GM12878 (cell line): ENCODE measurements around the gene EIF1AX. TPM values are rescaled to one million over a fixed set of nuclear protein-coding genes. Genes with fewer than 3 reads are reported as not detected.

Experiments
- CBFB ChIP-seq: IDR thresholded peaks from 2 replicates; pipeline ENCODE4 v1.6.1; 2016; ENCODE audit warnings: antibody characterized with exemption, low read depth
- CREB1 ChIP-seq: IDR thresholded peaks from 2 replicates; pipeline ENCODE4 v1.6.1; 2012; ENCODE audit warnings: low read depth, mild to moderate bottlenecking, inconsistent platforms
- ESRRA ChIP-seq: IDR thresholded peaks from 2 replicates; pipeline ENCODE4 v1.6.1; 2012; ENCODE audit warnings: mild to moderate bottlenecking, low read length, improper control_type of control experiment
- FOS ChIP-seq: IDR thresholded peaks from 3 replicates; pipeline ENCODE4 v1.6.1; 2011; ENCODE audit warnings: borderline replicate concordance; ENCODE audit not compliant: insufficient read length; ENCODE audit errors: extremely low read depth
- HDAC2 ChIP-seq: fragments of 200-600 bp; sonication (generic); IDR thresholded peaks from 2 replicates; pipeline ENCODE4 v1.6.1; 2017
- IRF4 ChIP-seq: IDR thresholded peaks from 2 replicates; pipeline ENCODE4 v1.6.1; 2011; ENCODE audit warnings: low read depth, low read length
- JUND ChIP-seq: IDR thresholded peaks from 2 replicates; pipeline ENCODE4 v1.6.1; 2012; ENCODE audit warnings: low read depth, mild to moderate bottlenecking, low read length, improper control_type of control experiment, moderate library complexity
- MEF2B ChIP-seq: fragments of 450-650 bp; IDR thresholded peaks from 2 replicates; pipeline ENCODE4 v1.6.1; 2018; ENCODE audit warnings: mild to moderate bottlenecking, moderate library complexity; ENCODE audit not compliant: partially characterized antibody, poor library complexity, severe bottlenecking
- NFIC ChIP-seq: IDR thresholded peaks from 2 replicates; pipeline ENCODE4 v1.6.1; 2012; ENCODE audit warnings: low read depth, mild to moderate bottlenecking, inconsistent platforms, low read length, moderate library complexity
- NFYB ChIP-seq: IDR thresholded peaks from 2 replicates; pipeline ENCODE4 v1.6.1; 2011; ENCODE audit warnings: low read depth, mild to moderate bottlenecking, low read length, improper control_type of control experiment, moderate library complexity; ENCODE audit not compliant: insufficient read depth
- NR2C1 ChIP-seq: fragments of 450-650 bp; IDR thresholded peaks from 2 replicates; pipeline ENCODE4 v1.6.1; 2017; ENCODE audit warnings: antibody characterized with exemption, mild to moderate bottlenecking, moderate library complexity
- PBX3 ChIP-seq: IDR thresholded peaks from 2 replicates; pipeline ENCODE4 v1.6.1; 2011; ENCODE audit warnings: mild to moderate bottlenecking, low read depth, low read length, moderate library complexity; ENCODE audit not compliant: insufficient replicate concordance
- POLR2AphosphoS5 ChIP-seq: IDR thresholded peaks from 2 replicates; pipeline ENCODE4 v1.6.1; 2011; ENCODE audit warnings: mild to moderate bottlenecking, low read length, inconsistent platforms
- RB1 ChIP-seq: fragments of 450-650 bp; formaldehyde crosslinking; IDR thresholded peaks from 2 replicates; pipeline ENCODE4 v1.6.1; 2017; ENCODE audit warnings: mild to moderate bottlenecking, borderline replicate concordance
- SIX5 ChIP-seq: IDR thresholded peaks from 2 replicates; pipeline ENCODE4 v1.6.1; 2011; ENCODE audit warnings: mild to moderate bottlenecking, low read depth, low read length, moderate library complexity; ENCODE audit not compliant: severe bottlenecking
- SKIL ChIP-seq: fragments of 450-650 bp; IDR thresholded peaks from 2 replicates; pipeline ENCODE4 v1.6.1; 2017; ENCODE audit warnings: mild to moderate bottlenecking, low read depth, inconsistent platforms; ENCODE audit not compliant: poor library complexity, severe bottlenecking
- SMC3 ChIP-seq: IDR thresholded peaks from 2 replicates; pipeline ENCODE4 v1.6.1; 2011; ENCODE audit warnings: low read length, improper control_type of control experiment, borderline replicate concordance
- STAT3 ChIP-seq: IDR thresholded peaks from 2 replicates; pipeline ENCODE4 v1.6.1; 2011; ENCODE audit warnings: low read depth, low read length, improper control_type of control experiment
- SUZ12 ChIP-seq: fragments of 200-600 bp; sonication (generic); IDR thresholded peaks from one replicate; pipeline ENCODE4 v1.6.1; 2018; ENCODE audit warnings: antibody characterized with exemption, mild to moderate bottlenecking; ENCODE audit not compliant: unreplicated experiment
- TAF1 ChIP-seq: IDR thresholded peaks from 2 replicates; pipeline ENCODE4 v1.6.1; 2011; ENCODE audit warnings: mild to moderate bottlenecking, low read depth, low read length, borderline replicate concordance
- USF1 ChIP-seq: IDR thresholded peaks from 2 replicates; pipeline ENCODE4 v1.6.1; 2011; ENCODE audit warnings: borderline replicate concordance, low read depth, mild to moderate bottlenecking, moderate library complexity, mixed read lengths, low read length; ENCODE audit not compliant: insufficient read depth; ENCODE audit errors: extremely low read length
- USF2 ChIP-seq: IDR thresholded peaks from 2 replicates; pipeline ENCODE4 v1.6.1; 2011; ENCODE audit warnings: low read depth, low read length, improper control_type of control experiment, borderline replicate concordance
- polyA plus RNA-seq, 11 experiments: library from polyadenylated mRNA; depleted of rRNA in 4 of 11; unstranded in 6 of 11; stranded (reverse) in 5 of 11; fragments of >200 nt; fragmentation: Nextera tagmentation in 4 of 11; fragmentation: Illumina TruSeq in 1 of 11; extraction: Ambion mirVana in 4 of 11; extraction: Trizol in 1 of 11; gene quantifications; 1 replicate in 1 of 11; 2 replicates in 10 of 11; pipeline versions ENCODE4 v1.2.1 to v1.2.3, GENCODE V29; 2011 to 2016; ENCODE audit warnings: inconsistent platforms in 2 of 11, missing spikeins in 2 of 11, low read depth in 1 of 11
- total RNA-seq, 4 experiments: library from RNA; depleted of rRNA in 3 of 4; stranded (reverse); fragments of >200 nt in 3 of 4; fragmentation: Illumina TruSeq in 1 of 4; extraction: Trizol in 1 of 4; gene quantifications; 2 replicates each; pipeline versions ENCODE4 v1.2.1 to v1.2.3, GENCODE V29; 2013 to 2021

EIF1AX gene
- total and polyA plus RNA-seq, 10 of the 15 experiments (the other 5 are each of a cell fraction or from before 2014, with no cell fraction given): 51.2 to 251 (median 86.6) TPM

GRCh38 chrX:20141281-20142220, at the start of gene EIF1AX (continued):
- TF ChIP-seq RB1 (peak; percentile 66; the same call in 1 of the 2 replicates), PBX3 (peak; percentile 0), HDAC2 (no peak), SUZ12 (no peak), STAT3 (no peak), ESRRA (no peak), POLR2AphosphoS5 (peak; percentile 84), NFYB (peak; percentile 55; the same call in 1 of the 2 replicates), MEF2B (no peak), CREB1 (peak; percentile 93), NR2C1 (no peak), TAF1 (peak; percentile 54; the same call in 1 of the 2 replicates), USF2 (no peak), NFIC (no peak), IRF4 (no peak), SIX5 (no peak), USF1 (no peak), SMC3 (no peak), CBFB (no peak), JUND (no peak), SKIL (peak; percentile 25), FOS (no peak)
